Trophoblast cell (in vitro differentiated cells and primary cell): Measurements from ENCODE around the gene ITGA11.

Experiments used
- DNase-seq, 2 donors: peaks; one replicate each; pipeline ENCODE4 v3.0.0-alpha.2; 2016
- H2AFZ ChIP-seq: 2 replicates; pipeline ENCODE4 v1.6.1; 2013; ENCODE audit warnings: low read length, moderate library complexity, mild to moderate bottlenecking; ENCODE audit not compliant: insufficient read depth, poor library complexity
- H2AK5ac ChIP-seq: 2 replicates; pipeline ENCODE4 v1.6.1; 2013; ENCODE audit warnings: mild to moderate bottlenecking, low read length
- H2BK120ac ChIP-seq: 2 replicates; pipeline ENCODE4 v1.6.1; 2013; ENCODE audit warnings: low read length, mild to moderate bottlenecking, moderate library complexity; ENCODE audit not compliant: insufficient read depth, poor library complexity
- H2BK12ac ChIP-seq: 2 replicates; pipeline ENCODE4 v1.6.1; 2013; ENCODE audit warnings: mild to moderate bottlenecking, low read length, moderate library complexity
- H2BK5ac ChIP-seq: 2 replicates; pipeline ENCODE4 v1.6.1; 2013; ENCODE audit warnings: low read length, low read depth, moderate library complexity, mild to moderate bottlenecking; ENCODE audit not compliant: poor library complexity
- H3K14ac ChIP-seq: 2 replicates; pipeline ENCODE4 v1.6.1; 2013; ENCODE audit warnings: mild to moderate bottlenecking, low read length
- H3K18ac ChIP-seq: 2 replicates; pipeline ENCODE4 v1.6.1; 2013; ENCODE audit warnings: mild to moderate bottlenecking, low read length
- H3K23ac ChIP-seq: 2 replicates; pipeline ENCODE4 v1.6.1; 2013; ENCODE audit warnings: low read length
- H3K27ac ChIP-seq: 2 replicates; pipeline ENCODE4 v1.5.1; 2013; ENCODE audit warnings: low read depth, mild to moderate bottlenecking, inconsistent platforms, low read length, moderate library complexity
- H3K27me3 ChIP-seq: 2 replicates; pipeline ENCODE4 v1.6.1; 2013; ENCODE audit warnings: inconsistent platforms, mild to moderate bottlenecking, low read length, moderate library complexity; ENCODE audit not compliant: insufficient read depth
- H3K36me3 ChIP-seq, 2 experiments: 1 replicate in 1 of 2; 2 replicates in 1 of 2; pipeline ENCODE4 v1.6.1; 2013; ENCODE audit warnings: low read length in 2 of 2, mild to moderate bottlenecking in 2 of 2, moderate library complexity in 1 of 2; ENCODE audit not compliant: insufficient read depth in 2 of 2, control insufficient read depth in 1 of 2
- H3K4ac ChIP-seq: 2 replicates; pipeline ENCODE4 v1.6.1; 2013; ENCODE audit warnings: low read depth, mild to moderate bottlenecking, low read length, moderate library complexity
- H3K4me1 ChIP-seq, 2 experiments: 1 replicate in 1 of 2; 2 replicates in 1 of 2; pipeline ENCODE4 v1.6.1; 2013; ENCODE audit warnings: low read length in 2 of 2, mild to moderate bottlenecking in 2 of 2, moderate library complexity in 1 of 2; ENCODE audit not compliant: insufficient read depth in 2 of 2, control insufficient read depth in 1 of 2
- H3K4me2 ChIP-seq: 2 replicates; pipeline ENCODE4 v1.6.1; 2013; ENCODE audit warnings: inconsistent platforms, mild to moderate bottlenecking, low read length, moderate library complexity
- H3K4me3 ChIP-seq: 2 replicates; pipeline ENCODE4 v1.5.1; 2013; ENCODE audit warnings: mild to moderate bottlenecking, low read depth, low read length, inconsistent platforms
- H3K79me1 ChIP-seq: one replicate; pipeline ENCODE4 v1.6.1; 2013; ENCODE audit warnings: low read length
- H3K79me2 ChIP-seq: 2 replicates; pipeline ENCODE4 v1.6.1; 2013; ENCODE audit warnings: low read length, mild to moderate bottlenecking; ENCODE audit not compliant: control insufficient read depth, insufficient read depth, poor library complexity
- H3K9ac ChIP-seq: 2 replicates; pipeline ENCODE4 v1.6.1; 2013; ENCODE audit warnings: mild to moderate bottlenecking, low read length
- H3K9me3 ChIP-seq: 2 replicates; pipeline ENCODE4 v1.6.1; 2013; ENCODE audit warnings: low read depth, mild to moderate bottlenecking, control low read depth, inconsistent platforms, low read length; ENCODE audit not compliant: insufficient read depth
- H4K12ac ChIP-seq: 2 replicates; pipeline ENCODE4 v1.6.1; 2013; ENCODE audit warnings: low read depth, mild to moderate bottlenecking, low read length, moderate library complexity
- H4K8ac ChIP-seq: 2 replicates; pipeline ENCODE4 v1.6.1; 2013; ENCODE audit warnings: low read depth, mild to moderate bottlenecking, low read length, moderate library complexity
- H4K91ac ChIP-seq: one replicate; pipeline ENCODE4 v1.6.1; 2013; ENCODE audit warnings: low read depth, mild to moderate bottlenecking, low read length, moderate library complexity
- WGBS: extraction: QIAGEN DNeasy Blood & Tissue Kit; methylation state at CpG from one replicate; pipeline ENCODE4 v1.1.7; 2013; ENCODE audit warnings: missing lambda C conversion rate; ENCODE audit not compliant: insufficient read length, insufficient coverage; ENCODE audit errors: extremely low coverage; 5-methylcytosine and 5-hydroxymethylcytosine counted together

ITGA11 gene

GRCh38 chr15:68335251-68335650, 96.7 kb downstream of the ITGA11 start:
- H3K36me3 ChIP-seq, result no peaks in the 10 kb centered on the region
- no peaks in the 10 kb centered on the region for H3K9me3 ChIP-seq
- no peak for DNase-seq

DNA sequence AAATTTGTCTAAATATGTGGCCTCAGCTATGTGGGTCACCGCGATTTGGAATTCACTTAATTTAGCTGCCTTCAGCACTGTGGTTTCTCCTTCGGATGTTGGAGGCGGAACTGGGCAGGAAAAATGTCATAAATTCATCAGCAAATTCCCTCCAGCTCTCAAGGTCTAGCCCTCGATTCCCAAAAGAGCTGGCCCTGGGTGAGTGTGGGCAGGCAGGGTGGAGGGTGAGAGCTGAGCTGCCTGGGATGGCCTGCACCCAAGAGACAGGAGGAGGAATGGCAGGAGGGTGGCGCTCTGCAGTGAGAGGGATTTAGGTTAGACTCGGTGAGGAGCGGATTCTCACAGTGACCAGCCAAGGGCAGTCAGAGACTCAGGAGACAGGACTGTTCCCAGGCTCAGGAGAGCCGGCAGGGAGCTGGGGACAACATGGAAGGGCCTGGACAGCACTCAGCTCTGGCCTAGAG, 97.3 kb downstream of the ITGA11 start:
- H3K18ac ChIP-seq, result no peak overlapping the region
- no peak overlapping the region for H3K9ac ChIP-seq
- no peaks in the 10 kb centered on the region for H3K79me1 ChIP-seq
- no peak overlapping the region for H4K8ac ChIP-seq
- no peaks in the 10 kb centered on the region for H3K36me3 ChIP-seq
- no CpG with 5 or more reads among the region's 9 CpGs for WGBS
- H2AK5ac ChIP-seq, result no peak overlapping the region
- no peak overlapping the region for H3K4me2 ChIP-seq
- H3K4ac ChIP-seq, result no peak overlapping the region
- no peaks in the 10 kb centered on the region for H3K9me3 ChIP-seq
- H4K12ac ChIP-seq, result no peak overlapping the region
- no peak overlapping the region for H2BK12ac ChIP-seq
- no peaks in the 10 kb centered on the region for H3K79me2 ChIP-seq
- no peak overlapping the region for H3K14ac ChIP-seq
- no peak overlapping the region for H2BK120ac ChIP-seq
- H3K23ac ChIP-seq, result no peak overlapping the region
- no peak overlapping the region for H3K4me3 ChIP-seq
- H3K27me3 ChIP-seq, result no peaks in the 10 kb centered on the region
- no peak overlapping the region for H3K27ac ChIP-seq
- no peak overlapping the region for H2AFZ ChIP-seq
- no peak overlapping the region for H2BK5ac ChIP-seq
- no peak for DNase-seq
- H3K4me1 ChIP-seq, result no peaks in the 10 kb centered on the region
- no peak overlapping the region for H4K91ac ChIP-seq

More at GRCh38 chr15:68335251-68335650, 96.7 kb downstream of the ITGA11 start:
- Histone ChIP-seq H3K27ac (no peak overlapping the region), H3K27me3 (no peaks in the 10 kb centered on the region), H3K14ac (no peak overlapping the region), H3K4me1 (no peaks in the 10 kb centered on the region), H2BK120ac (no peak overlapping the region), H2BK12ac (no peak overlapping the region), H3K4ac (no peak overlapping the region), H3K9ac (no peak overlapping the region), H3K79me2 (no peaks in the 10 kb centered on the region), H4K12ac (no peak overlapping the region), H3K18ac (no peak overlapping the region), H3K23ac (no peak overlapping the region), H2AFZ (no peak overlapping the region), H4K91ac (no peak overlapping the region), H2AK5ac (no peak overlapping the region), H2BK5ac (no peak overlapping the region), H3K79me1 (no peaks in the 10 kb centered on the region), H4K8ac (no peak overlapping the region), H3K4me3 (no peak overlapping the region), H3K4me2 (no peak overlapping the region)
- no CpG with 5 or more reads among the region's 1 CpG for WGBS

DNA sequence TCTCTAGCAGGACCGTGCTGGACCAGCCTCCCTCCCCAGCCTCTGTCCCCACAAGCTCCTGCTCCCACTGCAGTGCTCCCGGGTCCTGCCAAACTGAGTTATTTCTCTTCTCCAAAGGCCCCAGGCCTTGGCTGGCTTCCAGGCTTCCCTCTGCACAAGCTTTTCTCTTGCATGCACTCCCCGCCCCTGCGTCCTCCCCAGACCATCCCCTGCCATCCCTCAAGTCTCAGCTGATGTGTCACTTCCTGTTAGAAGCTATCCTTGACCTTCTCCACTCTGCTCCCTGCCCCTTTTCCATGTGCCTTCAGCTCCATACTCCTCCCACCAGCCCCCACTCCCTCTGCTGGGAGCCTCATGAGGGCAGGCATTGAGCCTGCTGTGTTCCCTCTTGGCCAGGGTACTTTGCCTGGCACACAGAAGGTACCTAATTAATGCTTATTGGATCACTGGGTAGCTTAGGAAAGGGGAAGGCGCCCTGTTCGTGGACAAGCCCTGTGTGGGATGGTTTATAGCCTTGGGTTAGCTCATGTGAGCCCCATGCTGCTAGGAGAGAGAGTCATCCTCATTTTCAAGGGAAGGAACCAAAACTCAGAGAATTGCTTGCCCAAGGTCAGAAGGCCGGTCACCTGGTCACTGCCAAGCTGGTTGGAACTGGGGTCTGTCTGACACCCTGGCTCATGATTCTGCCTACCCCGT, 98.0 kb downstream of the ITGA11 start:
- no peak overlapping the region for H2BK5ac ChIP-seq
- H2BK12ac ChIP-seq, result no peak overlapping the region
- no peak overlapping the region for H3K23ac ChIP-seq
- H2AFZ ChIP-seq, result no peak overlapping the region
- H2AK5ac ChIP-seq, result no peak overlapping the region
- no peak overlapping the region for H3K14ac ChIP-seq
- H3K9me3 ChIP-seq, result no peaks in the 10 kb centered on the region
- no peak overlapping the region for H3K27ac ChIP-seq
- H4K12ac ChIP-seq, result no peak overlapping the region
- no peak overlapping the region for H4K8ac ChIP-seq
- H3K27me3 ChIP-seq, result no peaks in the 10 kb centered on the region
- H3K4me1 ChIP-seq, result no peaks in the 10 kb centered on the region
- H3K9ac ChIP-seq, result no peak overlapping the region
- no peaks in the 10 kb centered on the region for H3K36me3 ChIP-seq
- DNase-seq, result peak in 1 of 2 donors; percentile 13
- WGBS, result no CpG with 5 or more reads among the region's 8 CpGs
- H3K4me2 ChIP-seq, result no peak overlapping the region
- H3K79me1 ChIP-seq, result no peaks in the 10 kb centered on the region
- H3K4me3 ChIP-seq, result no peak overlapping the region
- no peak overlapping the region for H3K4ac ChIP-seq
- H4K91ac ChIP-seq, result no peak overlapping the region
- H3K18ac ChIP-seq, result no peak overlapping the region
- no peaks in the 10 kb centered on the region for H3K79me2 ChIP-seq
- H2BK120ac ChIP-seq, result no peak overlapping the region

- no CpG with 5 or more reads among the region's 21 CpGs for WGBS
- no peak for DNase-seq
Observed at GRCh38 chr15:68332266-68332665, 99.7 kb downstream of the ITGA11 start.

More at GRCh38 chr15:68332266-68332665, 99.7 kb downstream of the ITGA11 start:
- no peak overlapping the region for H4K8ac ChIP-seq
- H3K18ac ChIP-seq, result no peak overlapping the region
- no peak overlapping the region for H3K4me3 ChIP-seq
- H4K91ac ChIP-seq, result no peak overlapping the region
- no peak overlapping the region for H3K27ac ChIP-seq
- no peaks in the 10 kb centered on the region for H3K36me3 ChIP-seq
- H2AK5ac ChIP-seq, result no peak overlapping the region
- H2BK12ac ChIP-seq, result no peak overlapping the region
- no peak overlapping the region for H2AFZ ChIP-seq
- no peak overlapping the region for H3K4me2 ChIP-seq
- H2BK5ac ChIP-seq, result no peak overlapping the region
- no peak overlapping the region for H2BK120ac ChIP-seq
- H3K79me1 ChIP-seq, result no peaks in the 10 kb centered on the region
- no peak overlapping the region for H3K4ac ChIP-seq
- no peak overlapping the region for H3K14ac ChIP-seq
- H3K9me3 ChIP-seq, result no peaks in the 10 kb centered on the region
- H3K4me1 ChIP-seq, result no peaks in the 10 kb centered on the region
- no peak overlapping the region for H3K23ac ChIP-seq
- no peak overlapping the region for H3K9ac ChIP-seq
- no peak overlapping the region for H4K12ac ChIP-seq
- no peaks in the 10 kb centered on the region for H3K79me2 ChIP-seq
- H3K27me3 ChIP-seq, result no peaks in the 10 kb centered on the region
